DMS153 (cell line): ENCODE data around the gene RBMXL3.
"Not testable (repeated sequence)": the region's sequence is repeated elsewhere in the genome, so short reads cannot be mapped to it uniquely, and the experiment has no call there.

ENCODE experiments used
- DNase-seq: peaks from one replicate; lab custom pipeline; 2025; lab: John Stamatoyannopoulos, UW

The RBMXL3 gene

GRCh38 chrX:115189110-115189509 is at the start of gene RBMXL3:
TSS of gene RBMXL3 (plus strand) at chrX:115189410. CDS start at chrX:115189442, 32 bp downstream.
- DNase-seq = no peak

- DNase-seq = no peak
These were observed 47.2 kb upstream of the RBMXL3 start for GRCh38 chrX:115142057-115142456.

- DNase-seq = no peak
These were observed 42.0 kb upstream of the RBMXL3 start for GRCh38 chrX:115147220-115147619.

GRCh38 chrX:115173181-115173580 is 16.0 kb upstream of the RBMXL3 start:
- DNase-seq = no peak

- no peak for DNase-seq
These were observed 14.7 kb upstream of the RBMXL3 start for GRCh38 chrX:115174548-115174947.

- no peak for DNase-seq
These were observed 11.3 kb upstream of the RBMXL3 start for GRCh38 chrX:115177932-115178331.

- no peak for DNase-seq
These were observed 10.7 kb upstream of the RBMXL3 start for GRCh38 chrX:115178473-115178872.

GRCh38 chrX:115183980-115184379 is 5.2 kb upstream of the RBMXL3 start:
- no peak for DNase-seq

GRCh38 chrX:115189646-115190635 is 731 bp downstream of the RBMXL3 start:
- no peak for DNase-seq

GRCh38 chrX:115190636-115191489 is 1.7 kb downstream of the RBMXL3 start:
- no peak for DNase-seq

GRCh38 chrX:115191490-115192243 is 2.5 kb downstream of the RBMXL3 start:
- no peak for DNase-seq

GRCh38 chrX:115192244-115192700 is 3.1 kb downstream of the RBMXL3 start:
- DNase-seq = no peak

- no peak for DNase-seq
These were observed 14.8 kb downstream of the RBMXL3 start for GRCh38 chrX:115204040-115204439.

GRCh38 chrX:115209547-115209946 is 20.3 kb downstream of the RBMXL3 start:
- not testable (repeated sequence) for DNase-seq

- DNase-seq = no peak
These were observed 24.9 kb downstream of the RBMXL3 start for GRCh38 chrX:115214151-115214550.

- no peak for DNase-seq
These were observed 25.4 kb downstream of the RBMXL3 start for GRCh38 chrX:115214605-115215004.

GRCh38 chrX:115217346-115217745 is 28.1 kb downstream of the RBMXL3 start:
- DNase-seq = not testable (repeated sequence)

GRCh38 chrX:115226929-115227328 is 37.7 kb downstream of the RBMXL3 start:
- DNase-seq = peak; percentile 1

GRCh38 chrX:115229337-115230003 is 40.3 kb downstream of the RBMXL3 start:
- no peak for DNase-seq

GRCh38 chrX:115232933-115233496 is 43.8 kb downstream of the RBMXL3 start:
- DNase-seq = no peak
